Mesothelial cell of epicardium (in vitro differentiated cells): ENCODE measurements around the gene GOLGA6L26. TPM values are rescaled to one million over a fixed set of nuclear protein-coding genes. Genes with fewer than 3 reads are reported as not detected.
A peak's percentile ranks its signal among the peaks of the same experiment; 100 is the strongest.
"Not testable (repeated sequence)": the region's sequence is repeated elsewhere in the genome, so short reads cannot be mapped to it uniquely, and the experiment has no call there.

Experiments used
- DNase-seq, 2 experiments: peaks; one replicate each; pipeline ENCODE4 v3.0.0; 2021; ENCODE audit warnings: low spot score in 2 of 2; ENCODE audit not compliant: unreplicated experiment in 2 of 2
- H3K27ac Mint-ChIP-seq: 2 replicates; pipeline ENCODE4 v1.8.0; 2021; ENCODE audit warnings: mixed read lengths
- H3K27me3 Mint-ChIP-seq: 2 replicates; pipeline ENCODE4 v1.8.0; 2021; ENCODE audit warnings: low read depth, mixed read lengths
- H3K36me3 Mint-ChIP-seq: 2 replicates; pipeline ENCODE4 v1.8.0; 2021; ENCODE audit warnings: mixed read lengths
- H3K4me1 Mint-ChIP-seq: 2 replicates; pipeline ENCODE4 v1.8.0; 2021; ENCODE audit warnings: mixed read lengths
- H3K4me3 Mint-ChIP-seq: 2 replicates; pipeline ENCODE4 v1.8.0; 2021; ENCODE audit warnings: mild to moderate bottlenecking, moderate library complexity, mixed read lengths
- H3K9me3 Mint-ChIP-seq: 2 replicates; pipeline ENCODE4 v1.8.0; 2021; ENCODE audit warnings: mixed read lengths
- total RNA-seq: library from RNA; stranded (reverse); gene quantifications from 3 replicates; pipeline ENCODE4 v1.2.1, GENCODE V29; 2021

The GOLGA6L26 gene
- total RNA-seq, 1 donor from 2014 or later: not detected

- not testable (repeated sequence) for H3K4me3 Mint-ChIP-seq, H3K4me1 Mint-ChIP-seq, H3K27me3 Mint-ChIP-seq, H3K36me3 Mint-ChIP-seq, H3K27ac Mint-ChIP-seq, DNase-seq
- H3K9me3 Mint-ChIP-seq: peaks cover 13% of the 10 kb centered on the region
Observed at GRCh38 chr15:23311233-23311632, 22.8 kb downstream of the GOLGA6L26 start.

- peaks cover 13% of the 10 kb centered on the region for H3K9me3 Mint-ChIP-seq
- not testable (repeated sequence) for H3K36me3 Mint-ChIP-seq, H3K4me3 Mint-ChIP-seq, DNase-seq, H3K27me3 Mint-ChIP-seq, H3K27ac Mint-ChIP-seq, H3K4me1 Mint-ChIP-seq
Observed at GRCh38 chr15:23305921-23306320, 28.1 kb downstream of the GOLGA6L26 start.

- H3K27me3 Mint-ChIP-seq, H3K4me1 Mint-ChIP-seq, H3K9me3 Mint-ChIP-seq, DNase-seq, H3K36me3 Mint-ChIP-seq: not testable (repeated sequence)
- peak overlapping the region; percentile 76 for H3K4me3 Mint-ChIP-seq
- peak overlapping the region; percentile 57 for H3K27ac Mint-ChIP-seq
Observed at GRCh38 chr15:23304805-23305204, 29.2 kb downstream of the GOLGA6L26 start.

GRCh38 chr15:23304267-23304666, 29.7 kb downstream of the GOLGA6L26 start:
- H3K36me3 Mint-ChIP-seq, H3K4me1 Mint-ChIP-seq, H3K9me3 Mint-ChIP-seq, H3K27me3 Mint-ChIP-seq, DNase-seq: not testable (repeated sequence)
- Mint-ChIP-seq H3K4me3 (peak overlapping the region; percentile 76), H3K27ac (peak overlapping the region; percentile 79)

GRCh38 chr15:23303654-23304053, 30.3 kb downstream of the GOLGA6L26 start:
- not testable (repeated sequence) for H3K9me3 Mint-ChIP-seq, H3K4me1 Mint-ChIP-seq, H3K36me3 Mint-ChIP-seq, H3K27me3 Mint-ChIP-seq
- peak in 1 of 2 experiments; percentile 48 for DNase-seq
- Mint-ChIP-seq H3K27ac (peak overlapping the region; percentile 79), H3K4me3 (peak overlapping the region; percentile 76)

GRCh38 chr15:23303246-23303645, 30.8 kb downstream of the GOLGA6L26 start:
- DNase-seq: not testable (repeated sequence)

More at GRCh38 chr15:23303246-23303645, 30.8 kb downstream of the GOLGA6L26 start:
- H3K4me3 Mint-ChIP-seq, H3K27ac Mint-ChIP-seq, H3K36me3 Mint-ChIP-seq, H3K27me3 Mint-ChIP-seq, H3K4me1 Mint-ChIP-seq, H3K9me3 Mint-ChIP-seq: not testable (repeated sequence)

Other genes with a start within 250 kb of the GOLGA6L26 start
- gene GOLGA6L1, start 197.4 kb downstream of the GOLGA6L26 start, total RNA-seq: not detected in 3 replicates
- 0.47 to 0.50 TPM (median 0.47 TPM) in 3 replicates for gene GOLGA8S, start 20.6 kb upstream of the GOLGA6L26 start, total RNA-seq
- not detected in 3 replicates for gene GOLGA6L2, start 113.0 kb upstream of the GOLGA6L26 start, total RNA-seq
- 0.22 to 0.35 TPM (median 0.34 TPM) in 3 replicates for gene MKRN3, start 231.5 kb upstream of the GOLGA6L26 start, total RNA-seq